OCI-LY7 (cell line): ENCODE results near the gene ZNF576. TPM values are rescaled to one million over a fixed set of nuclear protein-coding genes. Genes with fewer than 3 reads are reported as not detected.
A peak's percentile ranks its signal among the peaks of the same experiment; 100 is the strongest.

Experiments
- BruUV-seq: library from RNA; stranded (reverse); fragments of 400-500 nt; replicated peaks from 2 replicates; lab custom pipeline; 2021; lab: Mats Ljungman, UMichigan
- CTCF ChIA-PET: fragments of 300-600 bp; sonication (Branson Sonifier 250); formaldehyde crosslinking; loops from one replicate; lab custom pipeline; 2022; ENCODE audit warnings: antibody characterized with exemption; ENCODE audit not compliant: unreplicated experiment; lab: Charles Lee
- POLR2A ChIA-PET: fragments of 300-600 bp; sonication (Branson Sonifier 250); formaldehyde crosslinking; loops from one replicate; lab custom pipeline; 2022; ENCODE audit warnings: antibody characterized with exemption; lab: Charles Lee
- DNase-seq: peaks from one replicate; pipeline ENCODE4 v3.0.0-alpha.2; 2015; ENCODE audit warnings: low spot score
- H2AFZ ChIP-seq: fragments of 200-600 bp; sonication (generic), shearing (Covaris generic); 2 replicates; pipeline ENCODE4 v1.6.1; 2014; ENCODE audit warnings: mild to moderate bottlenecking, antibody characterized with exemption, low read length, moderate library complexity
- H3K27ac ChIP-seq: fragments of 200-600 bp; sonication (generic); 2 replicates; pipeline ENCODE4 v1.5.1; 2014; ENCODE audit warnings: mixed run types, low read depth, mild to moderate bottlenecking, moderate library complexity, low read length, inconsistent platforms; ENCODE audit not compliant: poor library complexity, severe bottlenecking
- H3K36me3 ChIP-seq: fragments of 200-600 bp; sonication (generic); 2 replicates; pipeline ENCODE4 v1.6.1; 2014; ENCODE audit warnings: mild to moderate bottlenecking, antibody characterized with exemption, low read length, moderate library complexity, mixed read lengths; ENCODE audit not compliant: insufficient read depth
- H3K4me1 ChIP-seq: fragments of 200-600 bp; sonication (generic); 2 replicates; pipeline ENCODE4 v1.5.1; 2014; ENCODE audit warnings: mild to moderate bottlenecking, low read length; ENCODE audit not compliant: insufficient read depth, poor library complexity, severe bottlenecking
- H3K4me2 ChIP-seq: fragments of 200-600 bp; sonication (generic); 2 replicates; pipeline ENCODE4 v1.6.1; 2014; ENCODE audit warnings: mild to moderate bottlenecking, low read length
- H3K4me3 ChIP-seq: fragments of 200-600 bp; sonication (generic); 2 replicates; pipeline ENCODE4 v1.5.1; 2014; ENCODE audit warnings: mild to moderate bottlenecking, low read depth, low read length; ENCODE audit not compliant: poor library complexity, severe bottlenecking
- H3K79me2 ChIP-seq: fragments of 200-600 bp; sonication (generic); 2 replicates; pipeline ENCODE4 v1.6.1; 2016; ENCODE audit warnings: low read depth, mild to moderate bottlenecking, low read length, moderate library complexity, mixed read lengths; ENCODE audit not compliant: insufficient read depth
- H3K9me2 ChIP-seq: fragments of 200-600 bp; sonication (generic); 2 replicates; pipeline ENCODE4 v1.6.1; 2016; ENCODE audit warnings: mild to moderate bottlenecking, low read length, mixed read lengths; ENCODE audit not compliant: insufficient read depth
- H3K9me3 ChIP-seq: fragments of 200-600 bp; sonication (generic); 2 replicates; pipeline ENCODE4 v1.6.1; 2014; ENCODE audit warnings: mild to moderate bottlenecking, mixed run types, low read length, mixed read lengths
- H4K20me1 ChIP-seq: fragments of 200-600 bp; sonication (generic); 2 replicates; pipeline ENCODE4 v1.6.1; 2014; ENCODE audit warnings: mild to moderate bottlenecking, antibody characterized with exemption, low read length, moderate library complexity, mixed read lengths; ENCODE audit not compliant: insufficient read depth
- CTCF ChIP-seq: fragments of 200-600 bp; sonication (generic); conservative IDR thresholded peaks from 2 replicates; pipeline ENCODE4 v1.5.1; 2014; ENCODE audit warnings: mild to moderate bottlenecking, antibody characterized with exemption, low read length, moderate library complexity, mixed read lengths
- EZH2phosphoT487 ChIP-seq: fragments of 200-600 bp; sonication (generic); IDR thresholded peaks from 2 replicates; pipeline ENCODE4 v1.6.1; 2018; ENCODE audit warnings: low read depth, borderline replicate concordance, mild to moderate bottlenecking, mixed run types, antibody characterized with exemption, low read length, moderate library complexity, mixed read lengths
- intact Hi-C: fragments of 100-400 bp; cut with micrococcal nuclease; formaldehyde crosslinking; loops from one replicate; pipeline ENCODE4 v1.10.0; 2022; ENCODE audit not compliant: unreplicated experiment
- total RNA-seq, 2 experiments: library from RNA; depleted of rRNA in 1 of 2; stranded (reverse); fragments of >200 nt in 1 of 2; shearing (Covaris generic) in 1 of 2; gene quantifications; 2 replicates each; pipeline ENCODE4 v1.2.3, GENCODE V29; 2014 to 2022

ZNF576 gene
- total RNA-seq, 2 experiments from 2014 or later: 17.8 to 20.2 TPM

GRCh38 chr19:43553656-43554055 lies 42.7 kb upstream of the ZNF576 start:
- BruUV-seq: no TSS peak
- Histone ChIP-seq H3K9me3 (no peaks in the 10 kb centered on the region), H3K36me3 (peaks cover 67% of the 10 kb centered on the region), H3K79me2 (no peaks in the 10 kb centered on the region), H2AFZ (no peak overlapping the region), H3K4me2 (no peak overlapping the region), H4K20me1 (no peaks in the 10 kb centered on the region), H3K27ac (no peak overlapping the region), H3K4me1 (no peaks in the 10 kb centered on the region), H3K4me3 (no peak overlapping the region), H3K9me2 (no peaks in the 10 kb centered on the region)
- CTCF ChIA-PET: no interaction called here
- POLR2A ChIA-PET: no interaction called here
- no peak for DNase-seq
- intact Hi-C loops: no loop called here
- TF ChIP-seq CTCF (no peak), EZH2phosphoT487 (no peak)

GRCh38 chr19:43554317-43554895 lies 42.0 kb upstream of the ZNF576 start:
- Histone ChIP-seq H3K79me2 (no peaks in the 10 kb centered on the region), H3K9me2 (no peaks in the 10 kb centered on the region), H3K9me3 (no peaks in the 10 kb centered on the region), H4K20me1 (no peaks in the 10 kb centered on the region), H3K4me3 (no peak overlapping the region), H3K4me1 (no peaks in the 10 kb centered on the region), H3K4me2 (no peak overlapping the region), H3K27ac (no peak overlapping the region), H2AFZ (no peak overlapping the region), H3K36me3 (peaks cover 62% of the 10 kb centered on the region)
- ChIA-PET POLR2A (interaction anchor here (0.9 kb wide), 1 partner anchor 40 kb away, joined by 4 read pairs; no protein-coding TSS in a partner anchor), CTCF (interaction anchor here (0.6 kb wide), 1 partner anchor 11 kb away, joined by 3 read pairs; no protein-coding TSS in a partner anchor)
- TF ChIP-seq EZH2phosphoT487 (no peak), CTCF (no peak)
- no peak for DNase-seq
- intact Hi-C loops: no loop called here
- BruUV-seq: no TSS peak

GRCh38 chr19:43555185-43555770 lies 41.1 kb upstream of the ZNF576 start:
- Histone ChIP-seq H3K27ac (no peak overlapping the region), H3K36me3 (peaks cover 61% of the 10 kb centered on the region), H3K4me2 (no peak overlapping the region), H2AFZ (no peak overlapping the region), H3K79me2 (no peaks in the 10 kb centered on the region), H3K9me3 (no peaks in the 10 kb centered on the region), H3K4me1 (no peaks in the 10 kb centered on the region), H3K9me2 (no peaks in the 10 kb centered on the region), H3K4me3 (no peak overlapping the region), H4K20me1 (no peaks in the 10 kb centered on the region)
- DNase-seq: peak; percentile 68
- BruUV-seq: no TSS peak
- TF ChIP-seq EZH2phosphoT487: no peak
- TF ChIP-seq CTCF: peak; percentile 88
- intact Hi-C loops: no loop called here
- ChIA-PET POLR2A (interaction anchor here (0.6 to 1.0 kb wide), 3 partner anchors 19 to 39 kb away, joined by 3 to 4 read pairs (median 3); partner anchors contain the start of genes PINLYP and XRCC1), CTCF (interaction anchor here (0.6 to 1.0 kb wide), 3 partner anchors 10 to 39 kb away, joined by 3 to 4 read pairs (median 3); no protein-coding TSS in a partner anchor)
